CD4-positive, alpha-beta memory T cell (primary cell): ENCODE data around the gene AP5Z1. TPM values are rescaled to one million over a fixed set of nuclear protein-coding genes. Genes with fewer than 3 reads are reported as not detected.

Experiments
- microRNA-seq: library from miRNA; unstranded; fragments of <30 nt; microRNA quantifications from one replicate; pipeline ENCODE4 v1.2.0, GENCODE V29; 2021; ENCODE audit warnings: borderline replicate concordance, borderline number of aligned reads, borderline microRNAs expressed, mixed read lengths
- polyA plus RNA-seq, 2 donors: library from polyadenylated mRNA; unstranded; fragments of 300-500 nt; fragmentation: Illumina TruSeq; gene quantifications; one replicate each; pipeline ENCODE4 v1.2.3, GENCODE V29; 2021
- total RNA-seq, 2 experiments: library from RNA; stranded (reverse); gene quantifications; one replicate each; pipeline ENCODE4 v1.2.3, GENCODE V29; 2021

The AP5Z1 gene
- total and polyA plus RNA-seq, 4 experiments from 2014 or later: 29.1 to 103 (median 70.4) TPM

Small RNA genes lying within 50 kb of the gene (microRNA-seq; reads per million reads assigned to microRNA genes)
- not detected for gene MIR4656

Other genes starting within 250 kb of the AP5Z1 start
- gene FOXK1, start 93.3 kb upstream of the AP5Z1 start, total RNA-seq: 10 to 100 TPM; 52.9 to 53.3 TPM
- gene FOXK1, start 93.3 kb upstream of the AP5Z1 start, polyA plus RNA-seq: 1 to 10 TPM; 1.3 to 5.0 TPM
- not detected for gene PAPOLB, start 86.4 kb downstream of the AP5Z1 start, total RNA-seq
- not detected for gene PAPOLB, start 86.4 kb downstream of the AP5Z1 start, polyA plus RNA-seq
- gene RADIL, start 108.1 kb downstream of the AP5Z1 start, total RNA-seq: not detected
- not detected for gene RADIL, start 108.1 kb downstream of the AP5Z1 start, polyA plus RNA-seq
- gene MMD2, start 183.6 kb downstream of the AP5Z1 start, total RNA-seq: not detected
- not detected for gene MMD2, start 183.6 kb downstream of the AP5Z1 start, polyA plus RNA-seq